Endothelial cell of umbilical vein (primary cell): ENCODE measurements around the gene CRACR2A. TPM values are rescaled to one million over a fixed set of nuclear protein-coding genes. Genes with fewer than 3 reads are reported as not detected.

Source experiments
- BruUV-seq: library from RNA; stranded (reverse); fragments of 400-500 nt; replicated peaks from 2 replicates; lab custom pipeline; 2021; lab: Mats Ljungman, UMichigan
- CTCF ChIA-PET: fragments of 300-600, 350-600 bp; sonication (Branson Sonifier 250); formaldehyde crosslinking; loops from one replicate; lab custom pipeline; 2021; ENCODE audit warnings: antibody characterized with exemption, inconsistent platforms; lab: Charles Lee
- POLR2A ChIA-PET: fragments of 300-600, 350-600 bp; sonication (Branson Sonifier 250); formaldehyde crosslinking; loops from one replicate; lab custom pipeline; 2021; ENCODE audit warnings: antibody characterized with exemption, inconsistent platforms; lab: Charles Lee
- DNase-seq: peaks from one replicate; pipeline ENCODE4 v3.0.0-alpha.2; 2011; ENCODE audit warnings: low read depth, low spot score
- FAIRE-seq: peaks from 2 replicates; lab custom pipeline; 2011; peaks lifted over from hg19 to GRCh38; lab: Jason Lieb, UNC
- H2AFZ ChIP-seq: 2 replicates; pipeline ENCODE4 v1.6.0; 2012; ENCODE audit warnings: low read depth, low read length, control low read depth, inconsistent platforms
- H3K27ac ChIP-seq: 2 replicates; pipeline ENCODE4 v1.5.1; 2011; ENCODE audit warnings: low read depth, mild to moderate bottlenecking, control low read depth, low read length, moderate library complexity; ENCODE audit not compliant: insufficient read depth
- H3K27me3 ChIP-seq, 2 experiments: 2 replicates each; pipeline versions ENCODE4 v1.6.0 to v1.6.1; 2011; ENCODE audit warnings: low read length in 2 of 2, mixed read lengths in 1 of 2; ENCODE audit not compliant: control insufficient read depth in 2 of 2, insufficient read depth in 2 of 2
- H3K36me3 ChIP-seq, 2 experiments: 2 replicates in 1 of 2; 3 replicates in 1 of 2; pipeline ENCODE4 v1.5.1; 2011; ENCODE audit warnings: low read length in 2 of 2, mild to moderate bottlenecking in 1 of 2, moderate library complexity in 1 of 2; ENCODE audit not compliant: control insufficient read depth in 2 of 2, insufficient read depth in 2 of 2; ENCODE audit errors: extremely low read depth in 1 of 2
- H3K4me1 ChIP-seq: 3 replicates; pipeline ENCODE4 v1.5.1; 2011; ENCODE audit warnings: mild to moderate bottlenecking, low read length; ENCODE audit not compliant: control insufficient read depth, insufficient read depth; ENCODE audit errors: extremely low read depth
- H3K4me2 ChIP-seq: 2 replicates; pipeline ENCODE4 v1.6.1; 2011; ENCODE audit warnings: low read length, control low read depth, mixed read lengths; ENCODE audit not compliant: insufficient read depth
- H3K4me3 ChIP-seq, 3 experiments: fragments of 200-600 bp in 1 of 3; sonication (generic), shearing (Covaris generic) in 1 of 3; replicated peaks in 1 of 3; 2 replicates each; pipeline ENCODE4 v1.5.1; 2011 to 2016; ENCODE audit warnings: control low read depth in 3 of 3, low read length in 3 of 3, mild to moderate bottlenecking in 2 of 3, inconsistent platforms in 1 of 3, low read depth in 1 of 3, moderate library complexity in 1 of 3; ENCODE audit not compliant: insufficient read depth in 1 of 3
- H3K79me2 ChIP-seq: 2 replicates; pipeline ENCODE4 v1.6.0; 2012; ENCODE audit warnings: low read length, inconsistent platforms; ENCODE audit not compliant: control insufficient read depth, insufficient read depth
- H3K9ac ChIP-seq: replicated peaks from 2 replicates; pipeline ENCODE3; 2011; ENCODE audit warnings: low read length, control low read depth; ENCODE audit not compliant: insufficient read depth; ENCODE audit errors: extremely low read depth
- H3K9me1 ChIP-seq: replicated peaks from 3 replicates; pipeline ENCODE4 v1.6.0; 2011; ENCODE audit warnings: mild to moderate bottlenecking, low read length; ENCODE audit not compliant: control insufficient read depth, insufficient read depth; ENCODE audit errors: extremely low read depth
- H3K9me3 ChIP-seq: replicated peaks from 2 replicates; pipeline ENCODE4 v1.5.1; 2012; ENCODE audit warnings: low read length, inconsistent platforms; ENCODE audit not compliant: control insufficient read depth, insufficient read depth
- H4K20me1 ChIP-seq: replicated peaks from 2 replicates; pipeline ENCODE3; 2011; ENCODE audit warnings: mild to moderate bottlenecking, low read length; ENCODE audit not compliant: control insufficient read depth, insufficient read depth; ENCODE audit errors: extremely low read depth
- CTCF ChIP-seq, 2 donors: IDR thresholded peaks; 1 replicate in 1 of 2; 2 replicates in 1 of 2; pipeline ENCODE4 v1.5.1; 2011; ENCODE audit warnings: low read length in 2 of 2, mild to moderate bottlenecking in 2 of 2, moderate library complexity in 2 of 2, control low read depth in 1 of 2, inconsistent platforms in 1 of 2, low read depth in 1 of 2; ENCODE audit not compliant: insufficient read depth in 1 of 2; ENCODE audit errors: extremely low read depth in 1 of 2
- EZH2 ChIP-seq: IDR thresholded peaks from 2 replicates; pipeline ENCODE4 v1.6.1; 2012; ENCODE audit warnings: borderline replicate concordance, low read depth, mild to moderate bottlenecking, moderate library complexity, low read length, inconsistent platforms; ENCODE audit not compliant: severe bottlenecking
- FOS ChIP-seq: IDR thresholded peaks from 2 replicates; pipeline ENCODE4 v1.6.1; 2011; ENCODE audit warnings: mild to moderate bottlenecking, low read length, moderate library complexity, borderline replicate concordance; ENCODE audit not compliant: insufficient read depth
- GATA2 ChIP-seq: IDR thresholded peaks from 2 replicates; pipeline ENCODE4 v1.7.0; 2011; ENCODE audit warnings: low read depth, mild to moderate bottlenecking, moderate library complexity, mixed read lengths, low read length; ENCODE audit not compliant: insufficient read length, insufficient read depth
- JUN ChIP-seq: IDR thresholded peaks from 2 replicates; pipeline ENCODE4 v1.6.1; 2011; ENCODE audit warnings: borderline replicate concordance, low read depth; ENCODE audit not compliant: insufficient read length, insufficient read depth
- MAX ChIP-seq: IDR thresholded peaks from 2 replicates; pipeline ENCODE4 v1.6.1; 2011; ENCODE audit not compliant: insufficient read depth, insufficient read length
- MYC ChIP-seq: IDR thresholded peaks from one replicate; pipeline ENCODE4 v1.6.1; 2011; ENCODE audit warnings: mild to moderate bottlenecking, low read depth, low read length
- POLR2A ChIP-seq: IDR thresholded peaks from 2 replicates; pipeline ENCODE4 v1.6.1; 2012; ENCODE audit warnings: low read depth, mild to moderate bottlenecking, control low read depth, low read length
- POLR2AphosphoS5 ChIP-seq: IDR thresholded peaks from 2 replicates; pipeline ENCODE4 v1.6.1; 2012; ENCODE audit warnings: low read depth, mild to moderate bottlenecking, control low read depth, low read length, moderate library complexity; ENCODE audit not compliant: insufficient read depth
- dilution Hi-C: fragments of 300-500 bp; cut with MboI; formaldehyde crosslinking; loops from one replicate; pipeline ENCODE4 v1.15.0; 2019; ENCODE audit warnings: low sequenced_read_pairs; ENCODE audit not compliant: extremely low pct_ligation_motif_present
- intact Hi-C: fragments of 100-400 bp; cut with micrococcal nuclease; formaldehyde crosslinking; loops from one replicate; pipeline ENCODE4 v1.10.0; 2022
- polyA plus RNA-seq, 4 experiments: library from polyadenylated mRNA; depleted of rRNA in 3 of 4; stranded (reverse) in 3 of 4; unstranded in 1 of 4; fragments of >200 nt; gene quantifications; 2 replicates each; pipeline versions ENCODE4 v1.2.1 to v1.2.3, GENCODE V29; 2011 to 2012; ENCODE audit warnings: missing spikeins in 1 of 4
- total RNA-seq: library from RNA; stranded (reverse); gene quantifications from 2 replicates; pipeline ENCODE4 v1.2.3, GENCODE V29; 2021

CRACR2A gene
- total and polyA plus RNA-seq, 2 donors (not counting 3 experiments of a cell fraction or from before 2014, with no cell fraction given) = 4.4 to 15.9 TPM

GRCh38 chr12:3757261-3757660, 4.4 kb upstream of the CRACR2A start:
- TF ChIP-seq POLR2AphosphoS5 = no peak
- no peak for TF ChIP-seq MAX
- TF ChIP-seq JUN = no peak
- TF ChIP-seq GATA2 = no peak
- no peak for TF ChIP-seq FOS

GRCh38 chr12:3755898-3756297, 3.0 kb upstream of the CRACR2A start:
- CTCF ChIA-PET = interaction anchor here (3.2 kb wide), 1 partner anchor 456 kb away, joined by 8 read pairs; no protein-coding TSS in a partner anchor

More at GRCh38 chr12:3757261-3757660, 4.4 kb upstream of the CRACR2A start:
- Histone ChIP-seq H3K9me3 (no peaks in the 10 kb centered on the region), H3K36me3 (no peaks in the 10 kb centered on the region), H3K27me3 (peaks cover 0 to 1% of the 10 kb centered on the region in 2 experiments), H3K4me3 (no peak overlapping the region), H3K4me1 (peaks cover 7% of the 10 kb centered on the region), H3K4me2 (no peak overlapping the region), H3K9me1 (no peaks in the 10 kb centered on the region), H3K79me2 (no peaks in the 10 kb centered on the region), H2AFZ (no peak overlapping the region), H3K9ac (no peak overlapping the region), H4K20me1 (no peaks in the 10 kb centered on the region), H3K27ac (no peak overlapping the region)
- no peak for FAIRE-seq
- dilution Hi-C loops = no loop called here
- CTCF ChIA-PET = interaction anchor here (1.0 to 3.2 kb wide), 2 partner anchors 15 to 458 kb away, joined by 4 to 8 read pairs; no protein-coding TSS in a partner anchor
- BruUV-seq = no TSS peak
- DNase-seq = peak; percentile 39
- intact Hi-C loops = no loop called here
- POLR2A ChIA-PET = no interaction called here

More at GRCh38 chr12:3755898-3756297, 3.0 kb upstream of the CRACR2A start:
- Histone ChIP-seq H3K4me2 (no peak overlapping the region), H3K9ac (no peak overlapping the region), H3K36me3 (no peaks in the 10 kb centered on the region), H2AFZ (no peak overlapping the region), H3K9me1 (no peaks in the 10 kb centered on the region), H3K27ac (no peak overlapping the region), H3K4me1 (peaks cover 16% of the 10 kb centered on the region), H3K9me3 (no peaks in the 10 kb centered on the region), H3K27me3 (no peaks in the 10 kb centered on the region), H3K79me2 (no peaks in the 10 kb centered on the region), H4K20me1 (no peaks in the 10 kb centered on the region), H3K4me3 (no peak overlapping the region)
- dilution Hi-C loops (no loop called here), intact Hi-C loops (no loop called here)
- POLR2A ChIA-PET = no interaction called here
- DNase-seq (no peak), FAIRE-seq (no peak)
- no peak for TF ChIP-seq MAX
- no peak for TF ChIP-seq MYC
- TF ChIP-seq GATA2 = no peak
- no peak for TF ChIP-seq JUN
- TF ChIP-seq EZH2 = no peak
- TF ChIP-seq FOS = no peak
- TF ChIP-seq POLR2A = no peak
- no peak for TF ChIP-seq POLR2AphosphoS5
- TF ChIP-seq CTCF (IDR thresholded peaks at IDR 0.05; ENCODE audit: extremely low read depth in 1 of 2, insufficient read depth in 1 of 2, low read depth in 1 of 2, low read length in 2 of 2) = no peak
- no TSS peak for BruUV-seq
